Measurements from ENCODE around the gene CCR3.

The CCR3 gene

DNA sequence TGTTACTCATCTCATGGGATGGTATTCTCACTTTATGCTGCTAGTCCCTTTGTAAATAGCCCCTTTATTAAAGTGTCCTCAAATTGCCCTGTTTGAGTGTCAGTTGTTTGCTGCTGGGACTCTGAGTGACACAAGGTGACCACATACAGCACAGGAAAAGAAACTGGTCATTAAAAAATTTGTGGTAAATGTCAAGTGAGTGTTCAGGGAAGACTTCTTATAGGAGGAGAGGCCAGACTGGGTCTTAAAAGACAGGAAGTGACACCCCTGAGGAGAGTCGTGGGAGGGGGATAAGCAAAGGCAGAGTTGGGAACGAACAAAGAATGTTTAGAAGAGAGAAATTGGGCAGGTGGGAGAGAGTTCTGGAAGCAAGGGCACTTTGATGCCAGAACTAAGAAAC, 35.2 kb downstream of the CCR3 start:
- no peak for DNase-seq

DNA sequence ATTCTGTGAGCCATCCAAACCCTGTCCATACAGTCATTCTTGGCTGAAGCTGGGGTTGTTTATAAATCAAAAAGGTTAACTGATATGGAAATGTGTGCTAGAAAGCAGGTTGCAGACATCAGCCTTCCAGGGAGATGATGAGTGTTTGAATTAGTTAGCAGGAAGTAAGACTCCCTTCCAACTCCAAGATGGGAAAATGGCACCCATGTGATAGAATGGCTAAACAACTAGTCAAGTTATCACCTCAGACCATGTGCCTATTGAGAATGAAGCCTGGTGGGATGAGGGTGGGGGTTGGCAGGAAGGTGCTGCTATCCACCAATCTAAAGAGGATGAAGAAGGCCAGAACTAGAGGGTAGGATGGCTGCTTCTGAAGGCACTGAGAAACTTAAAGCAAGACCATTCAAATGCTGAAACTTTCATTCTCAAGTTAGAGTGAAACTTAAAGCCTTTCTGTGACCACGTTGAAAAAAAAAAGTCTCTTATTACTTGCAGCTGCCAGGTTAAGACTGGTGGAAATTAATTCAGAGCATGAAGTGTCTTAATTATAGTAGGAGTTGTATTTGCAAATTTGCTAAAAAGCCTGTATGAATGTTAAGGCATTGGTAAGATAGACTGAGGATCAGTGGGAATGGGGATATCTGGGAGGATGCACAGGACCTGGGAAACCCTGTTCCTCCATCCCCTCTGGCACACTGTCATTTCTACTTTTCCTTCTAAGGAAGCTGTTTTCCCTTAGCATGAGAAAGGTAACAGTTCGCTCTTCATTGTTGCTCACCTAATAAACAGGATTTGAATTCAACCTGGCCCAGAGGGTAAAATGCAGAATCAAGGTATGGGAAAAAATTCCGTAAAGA, 36.8 kb downstream of the CCR3 start:
- no peak for DNase-seq

DNA sequence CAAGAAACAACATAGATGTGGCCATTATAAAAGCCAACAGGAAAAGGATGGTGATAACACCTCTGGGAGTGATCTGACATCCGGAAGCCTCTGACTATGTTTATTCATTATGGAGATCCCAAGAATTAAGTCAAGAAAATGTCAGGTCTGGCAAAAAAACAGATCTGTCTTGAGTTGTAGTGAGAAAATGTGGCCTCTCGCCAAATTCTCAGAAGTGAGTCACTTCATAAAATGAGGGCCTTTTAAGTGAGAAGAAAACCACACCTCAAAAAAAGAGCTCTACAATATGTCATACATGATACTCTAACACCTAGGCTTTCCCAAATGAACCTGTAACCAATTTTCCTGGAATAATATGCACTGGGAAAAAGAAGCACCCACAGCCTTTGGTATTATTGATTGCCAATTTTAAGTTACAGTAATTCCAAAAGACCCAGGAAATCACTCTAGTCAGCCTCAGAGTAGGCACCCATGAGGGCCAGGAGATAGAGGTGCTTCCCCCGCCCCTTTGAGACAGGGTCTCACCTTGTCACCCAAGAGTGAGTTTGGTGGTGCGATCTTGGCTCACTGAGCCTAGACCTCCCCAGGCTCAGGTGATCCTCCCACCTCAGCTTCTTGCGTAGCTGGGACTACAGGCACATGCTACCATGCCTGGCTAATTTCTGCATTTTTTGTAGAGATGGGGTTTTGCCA, 38.0 kb downstream of the CCR3 start:
- DNase-seq = no peak

DNA sequence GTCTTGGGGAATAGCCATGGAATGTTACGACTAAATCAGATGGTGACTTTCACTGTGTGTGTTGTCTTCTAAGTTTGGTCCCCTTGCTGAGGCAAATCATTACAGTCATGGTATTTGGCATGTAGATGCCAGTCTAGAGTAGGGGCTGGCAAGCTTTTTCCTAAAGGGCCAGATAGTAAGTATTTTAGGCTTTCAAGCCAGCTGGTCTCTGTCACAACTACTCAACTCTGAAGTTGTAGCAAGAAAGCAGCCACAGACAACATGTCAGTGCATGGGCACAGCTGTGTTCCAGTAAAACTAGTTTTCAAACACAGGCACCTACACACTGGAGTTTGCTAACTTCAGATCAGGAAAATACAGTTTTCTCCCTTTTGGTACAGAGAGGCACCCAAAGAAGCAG, 39.3 kb downstream of the CCR3 start:
- no peak for DNase-seq

DNA sequence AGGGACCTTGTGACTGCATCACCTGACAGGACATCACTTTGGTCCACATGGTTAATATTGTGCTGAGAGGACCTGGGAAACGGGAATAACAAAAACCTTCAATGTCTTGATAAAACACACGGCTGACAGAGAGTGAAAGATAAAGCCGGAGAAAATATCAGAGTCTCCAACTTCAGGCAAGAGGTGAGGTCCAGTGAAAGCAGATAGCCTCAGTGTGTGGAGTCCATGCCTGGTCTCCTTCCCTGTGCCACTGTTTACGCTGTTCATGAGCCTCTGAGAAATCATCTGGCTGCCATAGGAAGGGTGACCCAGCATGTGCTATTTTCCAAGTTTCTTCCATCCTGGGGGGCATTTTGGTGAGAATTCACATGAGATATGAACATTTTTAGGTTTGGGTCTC, 39.8 kb downstream of the CCR3 start:
- DNase-seq = no peak

DNA sequence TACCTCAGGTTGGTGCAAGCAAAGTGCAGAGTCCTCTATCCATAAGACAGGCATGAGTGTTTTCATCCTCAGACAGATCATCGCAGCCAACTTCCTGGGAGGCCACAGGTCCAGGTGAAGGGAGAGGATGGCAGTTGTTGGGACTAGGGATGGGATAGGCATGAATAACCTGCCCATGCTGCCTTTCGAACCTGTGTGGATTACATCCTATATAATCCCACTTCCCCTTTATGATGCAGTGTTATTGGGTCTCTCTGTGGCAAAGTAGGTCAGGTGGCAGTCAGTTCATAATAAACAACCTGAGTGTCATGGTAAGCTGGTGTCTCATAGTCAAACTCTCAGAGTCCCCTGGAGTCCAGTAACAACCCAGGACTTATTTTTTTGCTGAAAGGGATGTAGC, 40.4 kb downstream of the CCR3 start:
- no peak for DNase-seq

DNA sequence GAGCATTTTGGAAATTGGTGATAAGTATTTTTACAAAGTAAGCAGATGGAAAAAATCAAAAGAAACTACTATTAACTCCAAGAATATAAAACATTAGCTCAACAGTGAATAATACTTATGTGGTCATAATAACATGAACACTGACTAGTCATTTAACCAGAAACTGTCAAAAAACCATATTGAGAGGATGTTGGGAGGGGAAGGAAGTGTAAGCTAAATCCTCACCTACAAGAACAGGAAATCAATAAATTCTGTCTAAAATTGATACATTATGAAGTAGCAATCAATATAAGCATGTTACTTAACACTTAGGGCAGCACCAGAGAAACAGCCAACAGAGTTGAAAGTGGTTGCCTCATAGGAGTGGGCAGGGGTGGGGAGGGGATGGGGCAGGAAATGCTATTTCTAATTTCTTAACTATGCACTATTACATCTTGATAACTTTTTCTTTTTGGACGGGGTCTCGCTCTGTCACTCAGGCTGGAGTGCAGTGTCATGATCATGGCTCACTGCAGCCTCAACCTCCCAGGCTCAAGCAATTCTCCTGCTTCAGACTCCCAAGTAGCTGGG, 41.7 kb downstream of the CCR3 start:
- no peak for DNase-seq

DNA sequence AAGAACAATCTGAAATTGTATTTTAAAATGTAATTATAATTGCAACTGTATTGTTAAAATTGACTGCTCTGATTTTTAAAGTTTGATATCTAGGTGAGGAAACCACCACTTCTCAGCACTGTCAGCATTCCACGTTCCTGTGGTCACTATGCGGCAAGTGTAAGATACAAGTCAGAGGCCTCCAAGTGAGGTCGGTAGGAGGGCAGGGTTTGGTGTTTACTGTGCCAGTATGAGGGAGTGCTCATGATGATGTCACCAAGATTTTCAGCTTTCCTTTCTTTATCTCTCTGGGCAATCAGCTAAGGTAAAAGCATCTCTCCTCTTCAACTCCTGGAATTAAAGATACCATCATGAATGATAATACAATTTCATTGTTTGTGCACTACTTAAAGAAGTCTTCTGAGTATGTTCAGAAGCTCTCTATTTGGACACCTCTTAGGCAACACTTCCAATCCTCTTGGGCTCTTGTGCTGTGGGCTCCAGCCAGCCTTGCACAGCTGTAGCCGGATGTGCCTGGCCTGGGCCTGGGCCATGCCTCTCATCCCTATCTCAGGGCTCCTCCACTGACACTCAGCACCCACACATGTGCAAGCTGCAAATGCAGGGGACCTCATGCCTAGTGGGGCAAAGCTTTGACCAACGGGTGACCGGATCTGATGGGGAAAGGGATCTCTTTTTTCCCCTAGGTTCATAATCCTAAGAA, 42.9 kb downstream of the CCR3 start:
- no peak for DNase-seq

DNA sequence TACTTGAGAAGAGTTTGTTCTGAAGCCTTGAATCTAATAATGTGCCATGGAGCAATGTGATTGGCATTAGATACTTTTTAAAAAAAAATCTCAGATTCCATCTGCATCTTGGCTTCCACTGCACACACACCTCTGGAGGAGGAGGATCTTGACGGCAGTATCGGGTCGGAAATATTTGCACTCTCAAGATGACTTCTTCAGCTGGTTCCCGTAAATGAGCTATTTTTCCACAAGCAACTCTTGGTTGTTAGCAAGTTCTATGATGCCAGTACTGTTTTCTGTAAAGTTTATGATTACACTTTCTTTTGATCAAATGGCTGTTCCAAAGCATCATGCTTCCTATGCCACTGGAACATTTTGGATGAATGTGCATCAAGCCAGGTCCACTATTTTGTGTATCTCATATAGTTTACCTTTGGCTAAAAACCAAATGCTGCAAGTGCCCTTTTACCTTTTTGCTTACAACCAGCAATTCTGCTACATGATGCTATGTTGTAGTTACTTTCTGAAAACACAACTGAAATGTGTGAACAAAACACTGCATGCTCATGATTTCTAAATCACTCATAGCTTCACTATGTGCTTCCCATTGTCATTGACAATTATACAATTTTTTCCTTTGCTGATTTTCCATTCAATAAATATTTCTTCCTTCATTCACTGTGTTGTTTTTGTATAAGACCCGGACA, 43.8 kb downstream of the CCR3 start:
- no peak for DNase-seq

DNA sequence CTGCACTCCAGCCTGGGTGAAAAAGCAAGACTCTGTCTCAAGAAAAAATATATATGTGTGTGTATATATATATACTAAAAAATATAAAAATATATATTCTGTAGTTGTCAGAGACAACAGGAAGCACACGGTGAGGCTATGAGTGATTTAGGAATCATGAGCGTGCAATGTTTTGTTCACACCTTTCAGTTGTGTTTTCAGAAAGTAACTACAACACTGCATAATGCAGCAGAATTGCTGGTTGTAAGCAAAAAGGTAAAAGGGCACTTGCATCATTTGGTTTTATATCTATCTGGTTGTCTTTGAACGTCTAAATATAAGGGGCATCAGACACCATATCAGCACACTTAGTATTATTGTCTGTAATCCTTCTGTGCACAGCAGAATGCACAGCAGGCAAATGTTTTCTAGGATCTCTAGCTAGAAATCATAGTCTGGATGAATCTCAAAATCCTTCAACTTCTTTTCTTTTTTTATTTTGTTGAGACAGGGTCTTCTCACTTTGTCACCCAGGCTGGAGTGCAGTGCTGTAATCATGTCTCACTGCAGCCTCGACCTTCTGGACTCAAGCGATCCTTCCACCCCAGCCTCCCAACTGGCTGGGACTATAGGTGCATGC, 44.8 kb downstream of the CCR3 start:
- DNase-seq = no peak

DNA sequence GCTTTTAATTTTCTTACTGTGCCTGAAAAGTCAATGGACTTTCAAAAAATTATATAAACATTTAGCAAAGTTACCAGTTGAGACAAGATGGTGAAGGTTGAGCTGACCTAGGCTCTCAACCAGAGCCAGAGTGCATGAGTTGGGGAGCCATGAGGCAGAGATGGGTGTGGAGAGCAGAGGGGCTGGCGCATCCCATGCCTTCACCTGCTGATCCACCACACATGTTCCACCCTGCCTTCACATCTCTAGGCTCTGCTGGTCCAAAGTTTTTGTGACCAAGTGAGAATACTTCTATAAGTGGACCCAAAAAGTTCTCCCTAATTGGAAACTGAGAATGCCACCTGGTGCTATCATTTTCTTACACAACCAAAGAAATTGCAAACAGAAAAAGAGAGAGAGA, 47.3 kb downstream of the CCR3 start:
- no peak for DNase-seq

DNA sequence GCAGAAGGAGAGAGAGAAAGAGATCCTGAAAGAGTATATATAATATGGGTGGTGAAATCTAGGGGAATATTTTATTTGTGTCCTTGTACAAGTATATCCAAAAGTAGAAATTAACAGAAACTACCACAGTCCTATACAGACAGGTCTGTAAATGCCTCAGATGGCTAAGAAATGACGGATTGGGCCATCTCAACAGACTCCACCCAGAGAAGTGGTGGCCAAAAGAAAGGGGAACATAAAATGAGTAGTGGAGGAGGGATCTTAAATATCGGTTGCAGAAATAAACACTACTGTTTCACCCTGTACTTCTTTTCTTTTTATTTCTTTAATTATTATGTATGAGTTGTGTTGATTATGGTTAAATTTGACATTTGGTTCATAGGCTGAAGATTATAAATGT, 47.7 kb downstream of the CCR3 start:
- DNase-seq = no peak

DNA sequence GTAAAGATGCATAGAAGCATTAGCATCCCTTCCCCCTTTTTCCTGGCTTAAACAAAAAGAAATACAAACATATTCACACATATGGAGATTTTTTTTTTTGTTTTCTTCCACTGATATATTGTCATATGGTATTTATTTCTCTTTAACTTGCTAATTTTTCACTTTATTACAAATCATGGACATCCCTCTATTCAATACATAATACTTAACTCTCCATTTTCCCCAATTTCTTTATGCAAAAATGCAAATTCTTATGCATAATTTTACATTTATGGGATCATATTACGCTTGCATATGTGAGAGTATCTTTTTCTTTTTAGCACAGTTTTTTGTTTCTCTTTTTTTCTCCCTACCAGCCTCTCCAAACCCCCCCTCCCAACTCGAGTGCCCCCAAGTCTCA, 48.8 kb downstream of the CCR3 start:
- DNase-seq = no peak

DNA sequence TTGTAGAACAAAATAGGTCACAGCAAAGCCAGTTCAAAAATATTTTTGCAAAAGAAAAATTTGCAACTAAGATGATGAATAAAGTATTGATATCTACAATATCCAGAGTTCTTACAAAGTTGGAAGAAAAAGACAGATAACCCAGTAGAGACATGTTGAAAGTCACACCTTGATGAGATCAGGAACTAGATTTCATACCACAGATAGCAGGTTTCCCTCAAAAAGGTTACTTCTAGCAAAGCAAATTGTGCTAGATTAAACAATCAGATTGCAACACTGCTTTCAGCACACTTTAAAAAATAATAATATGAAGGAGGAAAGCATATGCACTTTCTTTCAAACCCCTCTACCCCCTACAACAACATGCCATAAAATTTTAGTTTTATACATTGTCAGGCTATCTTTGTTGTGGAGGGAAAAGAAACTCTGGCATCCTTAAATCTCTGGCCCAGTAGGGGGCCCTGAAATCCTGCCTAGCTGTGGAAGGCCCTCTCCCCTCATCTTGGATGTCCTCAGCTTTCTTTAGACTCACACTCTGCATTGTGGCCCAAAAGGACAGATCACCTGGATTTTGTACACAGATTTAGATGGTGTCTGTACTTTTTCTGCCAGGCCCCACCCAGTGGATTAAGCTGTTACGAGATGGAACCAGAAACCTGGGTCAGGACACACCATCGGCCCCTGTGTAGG, 50.9 kb downstream of the CCR3 start:
- DNase-seq = no peak

DNA sequence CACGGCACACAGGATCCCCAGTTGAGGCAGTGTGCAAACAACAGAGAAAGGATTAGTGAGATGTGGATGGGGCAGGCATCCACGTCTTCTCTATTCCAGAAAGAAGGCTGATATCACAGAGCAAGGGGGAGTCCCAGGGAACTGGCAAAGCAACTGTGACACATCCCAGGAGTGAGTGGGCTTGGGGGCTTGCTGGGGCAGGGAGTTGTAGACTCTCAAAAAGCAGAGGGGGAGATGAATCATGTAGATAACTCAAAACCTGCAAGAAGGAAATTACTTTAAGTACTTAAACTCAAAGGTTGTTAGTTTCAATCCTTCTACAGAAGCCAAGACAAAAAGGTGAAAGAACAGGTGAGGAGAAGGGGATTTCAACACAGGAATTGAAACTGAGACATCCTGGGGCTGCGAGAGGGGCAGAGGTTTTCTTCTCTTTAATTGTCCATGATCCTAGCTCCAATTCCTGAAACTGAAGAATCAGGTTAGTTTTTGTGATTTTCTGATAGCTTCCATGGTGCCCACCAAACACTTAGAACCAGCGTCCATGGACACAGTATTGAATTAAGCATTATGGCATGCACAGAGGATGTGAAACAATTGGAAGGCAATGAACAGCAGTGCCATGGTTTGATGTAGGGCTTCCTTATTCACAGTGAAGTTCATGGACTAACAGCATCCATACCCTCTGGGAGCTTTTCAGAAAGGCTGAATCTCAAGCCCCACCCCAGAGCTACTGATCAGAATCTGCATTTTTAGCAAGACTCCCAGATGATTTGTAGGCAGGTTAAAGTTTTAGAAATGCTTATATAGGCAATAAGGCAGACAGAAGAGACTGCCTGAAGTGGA, 52.0 kb downstream of the CCR3 start:
- DNase-seq = no peak

DNA sequence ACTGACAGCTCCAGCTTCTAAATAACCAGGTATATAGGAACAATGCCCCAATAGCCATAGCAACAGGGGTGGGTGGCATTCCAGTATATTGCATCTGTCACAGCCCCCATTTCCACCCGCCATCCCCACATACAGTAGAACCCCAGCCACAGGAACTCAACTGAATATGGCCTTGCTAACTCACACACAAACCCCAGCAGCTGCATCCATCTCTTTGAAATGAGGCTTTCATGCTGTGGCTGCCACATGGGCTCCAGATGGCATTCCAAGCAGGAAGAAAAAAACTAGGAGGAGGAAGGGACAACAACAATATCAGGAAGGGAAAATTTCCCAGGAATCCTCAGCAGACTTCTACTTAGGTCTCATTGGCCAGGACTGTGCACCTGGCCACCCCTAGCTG, 54.6 kb downstream of the CCR3 start:
- no peak for DNase-seq

DNA sequence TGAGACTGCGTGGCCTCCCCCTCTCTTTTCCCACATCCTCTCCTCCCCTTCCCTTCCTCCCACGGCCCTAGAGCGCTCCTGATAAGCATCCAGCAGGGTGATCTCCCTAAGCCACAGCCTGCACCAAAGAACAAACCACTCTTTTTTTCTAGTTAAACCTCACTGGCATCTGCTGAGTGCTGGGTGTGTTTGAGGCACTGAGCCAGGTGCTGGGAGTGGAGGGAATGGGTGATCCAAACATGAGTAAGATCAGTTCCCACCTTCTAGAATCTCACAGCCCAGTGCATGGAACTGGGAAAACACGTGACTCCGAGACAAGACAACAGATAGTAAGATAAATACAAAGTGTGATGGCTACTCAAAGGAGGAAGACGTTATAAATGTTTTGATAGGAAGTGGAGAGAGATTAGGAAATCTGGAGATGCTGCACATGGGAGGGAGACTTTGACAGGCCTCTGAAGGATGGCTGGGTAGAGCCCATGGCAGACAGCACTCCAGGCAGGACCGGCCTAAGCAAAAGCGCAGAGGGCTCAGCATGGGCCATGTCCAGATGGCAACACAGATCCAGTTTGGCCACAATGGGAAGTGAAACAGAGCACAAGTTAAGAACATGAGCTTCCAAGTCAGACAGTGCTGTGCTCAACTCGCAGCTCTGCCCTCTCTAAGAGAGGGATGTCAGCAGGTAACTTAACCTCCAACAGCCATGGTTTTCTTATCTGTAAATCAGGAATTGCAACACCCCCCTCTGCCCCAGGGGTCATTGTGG, 55.6 kb downstream of the CCR3 start:
- DNase-seq = peak; percentile 25

DNA sequence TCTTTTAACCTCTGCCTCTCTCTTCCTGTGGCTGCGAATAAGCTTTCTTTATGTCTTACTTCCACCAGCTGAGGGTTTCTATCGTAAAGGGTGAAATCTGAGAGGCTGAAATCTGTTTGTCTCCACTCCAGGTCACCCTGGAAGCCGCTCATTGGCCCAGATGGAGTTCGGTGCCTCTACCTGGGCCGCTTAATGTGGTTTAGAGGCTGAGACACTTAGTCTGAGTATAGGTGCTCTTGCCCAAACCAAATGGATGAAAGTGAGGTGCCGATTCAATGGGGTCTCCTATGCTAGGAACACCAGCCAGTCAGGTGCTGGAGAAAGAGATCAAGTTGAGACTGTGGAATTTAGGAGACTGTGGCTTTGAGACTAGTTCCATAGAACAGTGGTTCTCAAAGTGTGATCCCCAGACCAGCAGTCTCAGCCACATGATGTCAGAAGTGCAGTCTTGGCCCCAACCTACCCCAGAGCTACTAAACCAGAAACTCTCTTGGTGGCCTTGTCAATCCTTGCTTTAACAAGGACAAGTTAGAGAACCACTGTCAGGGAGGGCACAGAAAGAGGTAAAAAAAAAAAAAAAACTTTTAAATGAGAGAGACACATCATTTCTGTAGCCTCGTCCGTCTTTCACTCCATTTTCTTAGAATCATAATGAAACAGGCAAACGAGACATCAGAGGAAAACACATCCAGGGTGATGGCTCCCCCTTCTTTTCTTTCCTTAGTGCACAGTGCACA, 56.8 kb downstream of the CCR3 start:
- DNase-seq = no peak

Measured in GF-D8 (cell line).